H1 (cell line): ENCODE data around the gene GRIK4. TPM values are rescaled to one million over a fixed set of nuclear protein-coding genes. Genes with fewer than 3 reads are reported as not detected.

Experiments
- CTCF ChIA-PET: fragments of 300-600 bp; sonication (Branson Sonifier 250); formaldehyde crosslinking; loops from one replicate; lab custom pipeline; 2021; ENCODE audit not compliant: partially characterized antibody; lab: Charles Lee
- POLR2A ChIA-PET: fragments of 300-600 bp; sonication (Branson Sonifier 250); formaldehyde crosslinking; loops from one replicate; lab custom pipeline; 2021; ENCODE audit warnings: inconsistent platforms; ENCODE audit not compliant: partially characterized antibody; lab: Charles Lee
- DNase-seq, 2 experiments: peaks; one replicate each; pipeline versions ENCODE4 v3.0.0 to v3.0.0-alpha.2; 2010 to 2022; ENCODE audit warnings: low spot score in 2 of 2, low read depth in 1 of 2, mixed read lengths in 1 of 2
- FAIRE-seq: peaks from 2 replicates; lab custom pipeline; 2011; peaks lifted over from hg19 to GRCh38; lab: Jason Lieb, UNC
- H2AFZ ChIP-seq: 2 replicates; pipeline ENCODE4 v1.8.1; 2012; ENCODE audit warnings: low read length, inconsistent platforms
- H2AK5ac ChIP-seq: 2 replicates; pipeline ENCODE4 v1.6.1; 2013; ENCODE audit warnings: low read depth, low read length
- H2BK120ac ChIP-seq: replicated peaks from 2 replicates; pipeline ENCODE3; 2013; ENCODE audit warnings: low read depth, low read length, inconsistent platforms
- H2BK12ac ChIP-seq: 2 replicates; pipeline ENCODE4 v1.6.1; 2013; ENCODE audit warnings: low read depth, low read length
- H2BK15ac ChIP-seq: 2 replicates; pipeline ENCODE4 v1.6.1; 2013; ENCODE audit warnings: low read length
- H2BK20ac ChIP-seq: 2 replicates; pipeline ENCODE4 v1.6.1; 2013; ENCODE audit warnings: low read length
- H2BK5ac ChIP-seq: 2 replicates; pipeline ENCODE4 v1.6.1; 2013; ENCODE audit warnings: low read depth, low read length
- H3K14ac ChIP-seq: 2 replicates; pipeline ENCODE4 v1.6.1; 2013; ENCODE audit warnings: inconsistent platforms; ENCODE audit not compliant: insufficient read length
- H3K18ac ChIP-seq: 2 replicates; pipeline ENCODE4 v1.6.1; 2013; ENCODE audit warnings: low read length; ENCODE audit errors: extremely low read depth
- H3K23ac ChIP-seq: 2 replicates; pipeline ENCODE4 v1.6.1; 2013; ENCODE audit warnings: inconsistent platforms; ENCODE audit not compliant: insufficient read length
- H3K23me2 ChIP-seq: 2 replicates; pipeline ENCODE4 v1.6.1; 2013; ENCODE audit warnings: low read depth, low read length
- H3K27ac ChIP-seq: 2 replicates; pipeline ENCODE4 v1.6.1; 2011; ENCODE audit warnings: low read depth, low read length, inconsistent platforms
- H3K27me3 ChIP-seq, 4 experiments: replicated peaks in 1 of 4; 1 replicate in 1 of 4; 2 replicates in 3 of 4; pipeline versions ENCODE4 v1.6.1 to v1.8.1; 2011 to 2013; ENCODE audit warnings: low read length in 3 of 4, mild to moderate bottlenecking in 3 of 4, inconsistent platforms in 2 of 4, mixed read lengths in 2 of 4, moderate library complexity in 1 of 4; ENCODE audit not compliant: control insufficient read depth in 3 of 4, insufficient read depth in 3 of 4; ENCODE audit errors: extremely low read depth in 1 of 4
- H3K36me3 ChIP-seq, 4 experiments: 2 replicates each; pipeline versions ENCODE4 v1.6.1 to v1.8.1; 2011 to 2013; ENCODE audit warnings: mild to moderate bottlenecking in 4 of 4, low read length in 3 of 4, moderate library complexity in 2 of 4, control low read depth in 1 of 4, inconsistent platforms in 1 of 4; ENCODE audit not compliant: insufficient read depth in 4 of 4, control insufficient read depth in 2 of 4
- H3K4ac ChIP-seq: replicated peaks from 2 replicates; pipeline ENCODE3; 2013; ENCODE audit warnings: low read length, low read depth, mixed read lengths, inconsistent platforms; ENCODE audit not compliant: insufficient read length
- H3K4me1 ChIP-seq, 4 experiments: replicated peaks in 1 of 4; 1 replicate in 1 of 4; 2 replicates in 3 of 4; pipeline versions ENCODE4 v1.6.1 to v1.8.1; 2011 to 2013; ENCODE audit warnings: low read length in 3 of 4, inconsistent platforms in 2 of 4, mixed read lengths in 1 of 4; ENCODE audit not compliant: insufficient read depth in 4 of 4, control insufficient read depth in 3 of 4
- H3K4me2 ChIP-seq, 2 experiments: 2 replicates each; pipeline versions ENCODE4 v1.6.1 to v1.8.1; 2011 to 2013; ENCODE audit warnings: low read depth in 2 of 2, low read length in 2 of 2, control low read depth in 1 of 2, inconsistent platforms in 1 of 2, mild to moderate bottlenecking in 1 of 2; ENCODE audit not compliant: insufficient read depth in 1 of 2
- H3K4me3 ChIP-seq, 4 experiments: fragments of 200-600, 300-600 bp in 1 of 4; sonication (generic), shearing (Covaris generic), sonication (Bioruptor Twin) in 1 of 4; 2 replicates each; pipeline versions ENCODE4 v1.5.1 to v1.8.1; 2011 to 2016; ENCODE audit warnings: low read length in 4 of 4, low read depth in 3 of 4, control low read depth in 2 of 4, inconsistent platforms in 2 of 4, mild to moderate bottlenecking in 2 of 4, mixed read lengths in 1 of 4, moderate library complexity in 1 of 4; ENCODE audit not compliant: insufficient read depth in 2 of 4; ENCODE audit errors: extremely low read depth in 1 of 4
- H3K56ac ChIP-seq: replicated peaks from 2 replicates; pipeline ENCODE3; 2013; ENCODE audit warnings: low read depth, mild to moderate bottlenecking, mixed read lengths, low read length, inconsistent platforms; ENCODE audit not compliant: insufficient read length
- H3K79me1 ChIP-seq: 2 replicates; pipeline ENCODE4 v1.6.1; 2013; ENCODE audit warnings: low read depth, low read length, control low read depth
- H3K79me2 ChIP-seq, 2 experiments: 2 replicates each; pipeline versions ENCODE4 v1.6.1 to v1.8.1; 2012 to 2013; ENCODE audit warnings: low read length in 2 of 2, mild to moderate bottlenecking in 2 of 2, inconsistent platforms in 1 of 2; ENCODE audit not compliant: insufficient read depth in 2 of 2, control insufficient read depth in 1 of 2
- H3K9ac ChIP-seq, 4 experiments: replicated peaks in 1 of 4; 1 replicate in 1 of 4; 2 replicates in 3 of 4; pipeline versions ENCODE4 v1.6.1 to v1.8.1; 2011 to 2013; ENCODE audit warnings: low read depth in 3 of 4, low read length in 3 of 4, control low read depth in 2 of 4, mild to moderate bottlenecking in 2 of 4, moderate library complexity in 2 of 4, inconsistent platforms in 1 of 4; ENCODE audit errors: extremely low read depth in 1 of 4
- H3K9me3 ChIP-seq, 2 experiments: 2 replicates each; pipeline versions ENCODE4 v1.6.1 to v1.8.1; 2012 to 2013; ENCODE audit warnings: mild to moderate bottlenecking in 2 of 2, moderate library complexity in 2 of 2, control low read depth in 1 of 2, inconsistent platforms in 1 of 2, low read depth in 1 of 2, low read length in 1 of 2, mixed read lengths in 1 of 2; ENCODE audit not compliant: insufficient read depth in 2 of 2
- H4K20me1 ChIP-seq, 2 experiments: replicated peaks in 1 of 2; 2 replicates each; pipeline versions ENCODE3 to v1.8.1; 2011 to 2013; ENCODE audit warnings: inconsistent platforms in 2 of 2, low read length in 2 of 2, mild to moderate bottlenecking in 1 of 2; ENCODE audit not compliant: insufficient read depth in 2 of 2, control insufficient read depth in 1 of 2
- H4K5ac ChIP-seq: 2 replicates; pipeline ENCODE4 v1.6.1; 2013; ENCODE audit warnings: low read length, low read depth, mixed read lengths, inconsistent platforms; ENCODE audit not compliant: insufficient read length
- H4K8ac ChIP-seq: 2 replicates; pipeline ENCODE4 v1.8.0; 2013; ENCODE audit warnings: mild to moderate bottlenecking, moderate library complexity, low read length, inconsistent platforms; ENCODE audit not compliant: insufficient read depth; ENCODE audit errors: extremely low read depth
- H4K91ac ChIP-seq: replicated peaks from 2 replicates; pipeline ENCODE3; 2013; ENCODE audit warnings: low read length, mixed read lengths, inconsistent platforms; ENCODE audit not compliant: insufficient read length
- BACH1 ChIP-seq: IDR thresholded peaks from 2 replicates; pipeline ENCODE4 v1.6.1; 2012; ENCODE audit warnings: low read length, improper control_type of control experiment
- BRCA1 ChIP-seq: IDR thresholded peaks from 2 replicates; pipeline ENCODE4 v1.6.1; 2012; ENCODE audit warnings: low read depth, low read length, improper control_type of control experiment
- CBX5 ChIP-seq: fragments of 300-800, 300-1000 bp; sonication (generic); IDR thresholded peaks from 2 replicates; pipeline ENCODE4 v1.7.1; 2016; ENCODE audit warnings: antibody characterized with exemption, low read length, low read depth
- CBX8 ChIP-seq: fragments of 300-800, 300-1000 bp; sonication (generic); IDR thresholded peaks from 2 replicates; pipeline ENCODE4 v1.7.1; 2016; ENCODE audit warnings: low read depth, low read length, borderline replicate concordance
- CHD1 ChIP-seq: IDR thresholded peaks from 2 replicates; pipeline ENCODE4 v1.6.1; 2012; ENCODE audit warnings: low read depth, low read length, improper control_type of control experiment
- GABPA ChIP-seq: IDR thresholded peaks from 2 replicates; pipeline ENCODE4 v1.6.1; 2011; ENCODE audit warnings: mild to moderate bottlenecking, low read length, moderate library complexity, borderline replicate concordance; ENCODE audit not compliant: insufficient read depth
- HDAC6 ChIP-seq: IDR thresholded peaks from one replicate; pipeline ENCODE4 v1.7.1; 2012; ENCODE audit warnings: low read depth, mild to moderate bottlenecking, inconsistent platforms, low read length, moderate library complexity
- MAFK ChIP-seq: IDR thresholded peaks from 2 replicates; pipeline ENCODE4 v1.6.1; 2012; ENCODE audit warnings: low read depth, mild to moderate bottlenecking, improper control_type of control experiment, low read length
- POLR2AphosphoS5 ChIP-seq: IDR thresholded peaks from 2 replicates; pipeline ENCODE4 v1.6.1; 2011; ENCODE audit warnings: low read depth, low read length
- POU5F1 ChIP-seq: IDR thresholded peaks from 2 replicates; pipeline ENCODE4 v1.6.1; 2011; ENCODE audit warnings: low read depth, mild to moderate bottlenecking, low read length, moderate library complexity
- RBBP5 ChIP-seq: IDR thresholded peaks from 2 replicates; pipeline ENCODE4 v1.7.1; 2012; ENCODE audit warnings: low read depth, mild to moderate bottlenecking, inconsistent platforms, low read length, moderate library complexity, borderline replicate concordance
- RXRA ChIP-seq: IDR thresholded peaks from 2 replicates; pipeline ENCODE4 v1.6.1; 2011; ENCODE audit warnings: low read depth, mild to moderate bottlenecking, low read length, moderate library complexity; ENCODE audit not compliant: insufficient read depth
- SP1 ChIP-seq: IDR thresholded peaks from 2 replicates; pipeline ENCODE4 v1.6.1; 2011; ENCODE audit warnings: low read depth, low read length
- SP4 ChIP-seq: IDR thresholded peaks from 2 replicates; pipeline ENCODE4 v1.6.1; 2012; ENCODE audit warnings: low read length, inconsistent platforms
- WGBS, 2 experiments: shearing (Covaris generic) in 1 of 2; methylation state at CpG; one replicate each; pipeline versions ENCODE4 v1.1.6 to v1.1.7; 2013 to 2015; ENCODE audit warnings: low lambda C conversion rate in 2 of 2, mixed read lengths in 2 of 2, inconsistent platforms in 1 of 2, low coverage in 1 of 2, missing lambda C conversion rate in 1 of 2; ENCODE audit not compliant: insufficient replicate concordance in 2 of 2, insufficient coverage in 1 of 2, insufficient read length in 1 of 2; ENCODE audit errors: extremely low coverage in 1 of 2, missing lambda C conversion rate in 1 of 2; 5-methylcytosine and 5-hydroxymethylcytosine counted together
- polyA plus RNA-seq, 7 experiments: library from polyadenylated mRNA; depleted of rRNA in 3 of 7; stranded (reverse) in 5 of 7; unstranded in 2 of 7; fragments of >200 nt in 5 of 7; fragments of 200-250 nt in 2 of 7; gene quantifications; 1 replicate in 5 of 7; 2 replicates in 1 of 7; 4 replicates in 1 of 7; pipeline versions ENCODE4 v1.2.1 to v1.2.3, GENCODE V29; 2011 to 2013; ENCODE audit warnings: missing spikeins in 2 of 7, mixed read lengths in 2 of 7
- total RNA-seq: library from RNA; stranded (reverse); fragmentation: NEBNext Ultra II Directional; extraction: Animal tissue kit (Norgen Biotek cat#: 25700); gene quantifications from 2 replicates; pipeline ENCODE4 v1.2.1, GENCODE V29; 2021
- TF ChIP-seq, protein P1 (sequence below): IDR thresholded peaks from 2 replicates; pipeline ENCODE4 v1.6.1; 2011; ENCODE audit warnings: low read depth, mild to moderate bottlenecking, low read length; ENCODE audit not compliant: insufficient read depth

The GRIK4 gene
- total and polyA plus RNA-seq, 2 of the 8 experiments (the other 6 are each of a cell fraction or from before 2014, with no cell fraction given), result 1.2 to 2.9 TPM

DNA sequence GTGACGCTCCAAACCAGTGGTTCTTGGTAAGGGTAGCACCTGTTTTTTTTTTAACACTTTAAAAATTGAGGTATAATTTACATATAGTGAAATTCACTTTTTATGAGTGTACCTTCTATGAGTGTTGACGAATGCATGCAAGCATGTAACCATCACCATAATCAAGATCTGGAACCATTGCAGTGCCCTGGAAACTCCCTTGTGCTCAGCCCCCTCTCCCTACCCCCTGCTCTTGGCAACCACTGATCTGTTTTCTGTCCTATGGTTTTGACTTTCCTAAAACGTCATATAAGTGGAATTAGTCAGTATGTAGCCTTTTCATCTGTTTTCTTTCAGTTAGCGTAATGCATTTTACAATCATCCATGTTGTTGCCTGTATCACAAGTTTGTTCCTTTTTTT is 212.2 kb downstream of the GRIK4 start:
- Histone ChIP-seq H2BK15ac (no peak overlapping the region), H3K36me3 (no peaks in the 10 kb centered on the region), H3K4me2 (no peak overlapping the region), H3K18ac (no peak overlapping the region), H2BK5ac (no peak overlapping the region), H4K20me1 (no peaks in the 10 kb centered on the region), H4K5ac (no peak overlapping the region), H3K9ac (no peak overlapping the region), H3K23ac (no peak overlapping the region), H2BK120ac (no peak overlapping the region), H3K23me2 (no peaks in the 10 kb centered on the region; the same call in 1 of the 2 replicates), H3K79me2 (no peaks in the 10 kb centered on the region), H2BK20ac (no peak overlapping the region), H2BK12ac (no peak overlapping the region), H2AFZ (no peak overlapping the region), H3K27me3 (peaks cover 0 to 2% (median 0%) of the 10 kb centered on the region in 4 experiments; a peak in 1 of 7 replicates), H3K4ac (no peak overlapping the region), H3K27ac (no peak overlapping the region), H2AK5ac (no peak overlapping the region), H3K9me3 (peaks cover 7 to 13% of the 10 kb centered on the region in 2 experiments; a peak in 3 of 4 replicates), H3K4me1 (peaks cover 4 to 7% (median 5%) of the 10 kb centered on the region in 4 experiments; a peak in 4 of 7 replicates), H3K79me1 (no peaks in the 10 kb centered on the region), H4K91ac (no peak overlapping the region), H4K8ac (no peak overlapping the region), H3K56ac (no peak overlapping the region), H3K14ac (no peak overlapping the region), H3K4me3 (no peak overlapping the region)
- DNase-seq (no peak), FAIRE-seq (no peak)
- WGBS, 2 experiments, result 91% methylated on average over 4 of the region's 4 CpGs; no CpG with 5 or more reads in 1 of the 2 experiments
- ChIA-PET POLR2A (interaction anchor here (0.6 kb wide), 1 partner anchor 274 kb away, joined by 3 read pairs; no protein-coding TSS in a partner anchor), CTCF (interaction anchor here (0.8 kb wide), 1 partner anchor 9 kb away, joined by 3 read pairs; no protein-coding TSS in a partner anchor)
- no peak for TF ChIP-seq SP4
- TF ChIP-seq BRCA1, result no peak
- TF ChIP-seq RBBP5, result no peak
- no peak for TF ChIP-seq RXRA
- TF ChIP-seq CBX5, result no peak
- TF ChIP-seq CBX8, result no peak
- no peak for TF ChIP-seq POU5F1
- TF ChIP-seq GABPA, result no peak
- TF ChIP-seq, protein P1, sequence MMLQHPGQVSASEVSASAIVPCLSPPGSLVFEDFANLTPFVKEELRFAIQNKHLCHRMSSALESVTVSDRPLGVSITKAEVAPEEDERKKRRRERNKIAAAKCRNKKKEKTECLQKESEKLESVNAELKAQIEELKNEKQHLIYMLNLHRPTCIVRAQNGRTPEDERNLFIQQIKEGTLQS, result no peak
- TF ChIP-seq SP1, result no peak
- TF ChIP-seq POLR2AphosphoS5, result no peak
- no peak for TF ChIP-seq MAFK
- no peak for TF ChIP-seq HDAC6
- TF ChIP-seq BACH1, result no peak
- TF ChIP-seq CHD1, result no peak
